HCT116 (cell line): ENCODE measurements around the gene GNB1L.

Experiments used
- EGR1 ChIP-seq: IDR thresholded peaks from 2 replicates; pipeline ENCODE4 v1.6.1; 2012; ENCODE audit warnings: low read depth
- SRF ChIP-seq: IDR thresholded peaks from 2 replicates; pipeline ENCODE4 v1.6.1; 2012; ENCODE audit warnings: low read depth
- YY1 ChIP-seq: IDR thresholded peaks from 2 replicates; pipeline ENCODE4 v1.6.1; 2011; ENCODE audit warnings: low read length, low read depth, moderate library complexity, mild to moderate bottlenecking; ENCODE audit not compliant: insufficient replicate concordance; ENCODE audit errors: extremely low read depth
- TF ChIP-seq, protein P1 (sequence below): IDR thresholded peaks from 2 replicates; pipeline ENCODE4 v1.6.1; 2012

DNA sequence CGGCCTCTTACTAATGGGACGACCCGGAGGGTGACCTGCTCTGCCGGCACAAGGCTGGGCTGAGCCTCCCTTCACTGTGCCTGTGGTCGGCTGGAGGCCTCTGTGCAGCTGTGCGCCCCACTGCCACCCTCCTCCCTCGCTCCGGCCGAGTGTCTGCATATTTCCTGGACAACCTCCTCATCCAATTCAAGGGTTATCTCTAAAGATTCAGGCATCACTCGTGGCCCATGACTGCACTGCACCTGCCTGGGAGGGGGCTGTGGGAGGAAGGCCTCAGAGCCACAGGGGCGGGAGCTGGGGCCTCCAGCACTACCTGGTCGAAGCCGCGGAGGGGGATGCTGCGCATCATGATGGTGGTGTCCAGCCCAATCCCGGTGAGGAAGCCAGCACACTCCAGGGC lies 43.1 kb upstream of the GNB1L start:
- TF ChIP-seq YY1 (no peak), EGR1 (no peak), SRF (no peak)
- TF ChIP-seq, protein P1, sequence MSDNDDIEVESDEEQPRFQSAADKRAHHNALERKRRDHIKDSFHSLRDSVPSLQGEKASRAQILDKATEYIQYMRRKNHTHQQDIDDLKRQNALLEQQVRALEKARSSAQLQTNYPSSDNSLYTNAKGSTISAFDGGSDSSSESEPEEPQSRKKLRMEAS: no peak
